ENCODE measurements around the gene ARHGAP42. TPM values are rescaled to one million over a fixed set of nuclear protein-coding genes. Genes with fewer than 3 reads are reported as not detected.

The ARHGAP42 gene
- total and polyA plus RNA-seq, 2 of the 4 experiments (the other 2 are of a cell fraction): 2.9 to 7.3 TPM

DNA sequence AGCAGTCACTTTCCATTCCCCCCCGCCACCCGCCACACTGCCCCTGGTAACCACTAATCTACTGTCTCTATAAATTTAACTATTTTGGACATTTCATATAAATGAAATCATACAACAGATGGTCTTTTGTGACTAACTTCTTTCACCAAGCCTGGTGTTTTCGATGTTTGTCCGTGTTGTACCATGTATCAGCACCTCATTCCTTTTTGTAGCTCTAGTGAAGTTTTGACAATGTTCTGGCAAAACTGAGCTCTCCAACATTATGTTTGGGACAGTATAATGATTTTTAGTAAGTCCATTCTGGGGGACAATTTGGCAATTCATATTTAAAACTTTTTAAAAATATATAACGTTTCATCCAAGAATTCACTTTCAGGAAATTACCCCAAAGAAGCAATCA, 45.6 kb upstream of the ARHGAP42 start:
- ATAC-seq (ENCODE audit: low read depth) (no peak), DNase-seq (no peak)
- intact Hi-C loops (cut with micrococcal nuclease): no loop called here
- Histone ChIP-seq H3K27ac (ENCODE audit: insufficient read depth, low read length) (no peak overlapping the region), H2AK5ac (ENCODE audit: low read depth, low read length) (peak overlapping the region; percentile 38; the same call in 1 of the 2 replicates), H4K8ac (ENCODE audit: low read depth in 2 of 2, low read length in 2 of 2) (no peak overlapping the region), H3K4ac (ENCODE audit: low read depth, low read length) (no peak overlapping the region), H2BK120ac (ENCODE audit: low read depth, low read length) (no peak overlapping the region), H4K20me1 (ENCODE audit: insufficient read depth, low read length) (no peaks in the 10 kb centered on the region), H2AFZ (replicated peaks; ENCODE audit: low read length, poor library complexity) (no peak overlapping the region), H4K5ac (ENCODE audit: low read depth, low read length) (no peak overlapping the region), H3K18ac (ENCODE audit: low read depth, low read length) (no peak overlapping the region), H3K4me1 (ENCODE audit: control insufficient read depth, insufficient read depth, low read length) (peaks cover 14% of the 10 kb centered on the region), H2AK9ac (replicated peaks; ENCODE audit: low read depth, low read length, poor library complexity) (no peak overlapping the region), H2BK20ac (ENCODE audit: low read depth, low read length) (0 out of 2 replicates have a peak overlapping the region, but pooled peaks have one; percentile 16), H3K23ac (ENCODE audit: low read depth, low read length) (no peak overlapping the region), H3K9me1 (ENCODE audit: insufficient read depth, low read length) (peaks cover 6% of the 10 kb centered on the region; the same call in 1 of the 2 replicates), H3K9ac (ENCODE audit: low read depth, low read length) (no peak overlapping the region), H2BK5ac (ENCODE audit: low read depth, low read length, poor library complexity, severe bottlenecking) (no peak overlapping the region), H3K4me2 (ENCODE audit: low read depth, low read length) (no peak overlapping the region), H3K27me3 (ENCODE audit: control insufficient read depth, insufficient read depth, low read length) (no peaks in the 10 kb centered on the region), H4K91ac (ENCODE audit: insufficient read depth, low read depth, low read length) (no peak overlapping the region), H3K79me1 (ENCODE audit: low read depth in 1 of 2, low read length in 2 of 2) (no peaks in the 10 kb centered on the region), H2BK15ac (ENCODE audit: low read depth, low read length) (no peak overlapping the region), H3K36me3 (ENCODE audit: control insufficient read depth, insufficient read depth, low read length) (no peaks in the 10 kb centered on the region), H3K4me3 (ENCODE audit: insufficient read depth, low read depth, low read length) (no peak overlapping the region), H3K56ac (ENCODE audit: extremely low read depth, insufficient read depth, low read length) (no peak overlapping the region), H3K14ac (replicated peaks; ENCODE audit: low read depth, low read length) (no peak overlapping the region; the same call in 1 of the 2 replicates), H3K9me3 (ENCODE audit: control insufficient read depth, insufficient read depth, low read length) (no peaks in the 10 kb centered on the region)
- ChIA-PET POLR2A (ENCODE audit: unreplicated experiment) (no interaction called here), CTCF (interaction anchor here (0.6 to 1.4 kb wide), 3 partner anchors 16 to 40 kb away, joined by 3 to 4 read pairs (median 3); no protein-coding TSS in a partner anchor)
- dilution Hi-C loops (cut with HindIII; ENCODE audit: low sequenced_read_pairs, unreplicated experiment): no loop called here
- no TSS peak for BruUV-seq (replicated peaks)
- no CpG with 5 or more reads among the region's 5 CpGs for WGBS, 2 experiments (ENCODE audit: extremely low coverage in 2 of 2, insufficient read length in 1 of 2)
- no peak for TF ChIP-seq MAFK (IDR thresholded peaks at IDR 0.05; ENCODE audit: low read depth, low read length)
- TF ChIP-seq FOS (IDR thresholded peaks at IDR 0.05; ENCODE audit: low read depth, low read length): no peak
- TF ChIP-seq, protein P1, sequence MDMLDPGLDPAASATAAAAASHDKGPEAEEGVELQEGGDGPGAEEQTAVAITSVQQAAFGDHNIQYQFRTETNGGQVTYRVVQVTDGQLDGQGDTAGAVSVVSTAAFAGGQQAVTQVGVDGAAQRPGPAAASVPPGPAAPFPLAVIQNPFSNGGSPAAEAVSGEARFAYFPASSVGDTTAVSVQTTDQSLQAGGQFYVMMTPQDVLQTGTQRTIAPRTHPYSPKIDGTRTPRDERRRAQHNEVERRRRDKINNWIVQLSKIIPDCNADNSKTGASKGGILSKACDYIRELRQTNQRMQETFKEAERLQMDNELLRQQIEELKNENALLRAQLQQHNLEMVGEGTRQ (IDR thresholded peaks at IDR 0.05; ENCODE audit: low read depth, low read length): no peak
- in situ Hi-C loops (cut with MboI; ENCODE audit: low sequenced_read_pairs): no loop called here

Measured in IMR-90 (cell line).